HG03442 (cell line): ENCODE data around the gene HOGA1.
"Not testable (repeated sequence)": the region's sequence is repeated elsewhere in the genome, so short reads cannot be mapped to it uniquely, and the experiment has no call there.

ENCODE experiments used
- ATAC-seq: cut with Tn5 transposase; IDR thresholded peaks from one replicate; pipeline ENCODE4 v1.9.1; 2021; ENCODE audit warnings: mild to moderate bottlenecking, moderate library complexity; ENCODE audit not compliant: unreplicated experiment

Gene HOGA1

GRCh38 chr10:97554336-97554735, 29.9 kb upstream of the HOGA1 start:
- ATAC-seq: not testable (repeated sequence)

GRCh38 chr10:97555541-97555940, 28.6 kb upstream of the HOGA1 start:
- not testable (repeated sequence) for ATAC-seq

GRCh38 chr10:97560731-97561381, 23.3 kb upstream of the HOGA1 start:
- ATAC-seq: not testable (repeated sequence)

GRCh38 chr10:97561386-97562077, 22.7 kb upstream of the HOGA1 start:
- not testable (repeated sequence) for ATAC-seq

GRCh38 chr10:97562329-97562728, 21.9 kb upstream of the HOGA1 start:
- ATAC-seq: not testable (repeated sequence)

GRCh38 chr10:97563337-97563736, 20.9 kb upstream of the HOGA1 start:
- ATAC-seq: no peak

- no peak for ATAC-seq
Observed at GRCh38 chr10:97564776-97565175, 19.4 kb upstream of the HOGA1 start.

- no peak for ATAC-seq
Observed at GRCh38 chr10:97566336-97566996, 17.7 kb upstream of the HOGA1 start.

- ATAC-seq: no peak
Observed at GRCh38 chr10:97567891-97568290, 16.3 kb upstream of the HOGA1 start.

GRCh38 chr10:97570146-97570788, 13.9 kb upstream of the HOGA1 start:
- ATAC-seq: no peak

- ATAC-seq: no peak
Observed at GRCh38 chr10:97570789-97571471, 13.3 kb upstream of the HOGA1 start.

GRCh38 chr10:97571622-97572021, 12.6 kb upstream of the HOGA1 start:
- ATAC-seq: no peak

GRCh38 chr10:97572214-97572989, 11.8 kb upstream of the HOGA1 start, which contains the start of gene ANKRD2:
Gene ANKRD2, plus strand, starts transcription at chr10:97572779. Its CDS starts 10 bp downstream, at chr10:97572789.
- peak; percentile 74 for ATAC-seq

- no peak for ATAC-seq
Observed at GRCh38 chr10:97573021-97573420, 11.2 kb upstream of the HOGA1 start.

GRCh38 chr10:97573672-97574071, 10.5 kb upstream of the HOGA1 start:
- no peak for ATAC-seq

- ATAC-seq: no peak
Observed at GRCh38 chr10:97574374-97575126, 9.6 kb upstream of the HOGA1 start.

GRCh38 chr10:97575127-97575668, 9.0 kb upstream of the HOGA1 start:
- ATAC-seq: no peak

- not testable (repeated sequence) for ATAC-seq
Observed at GRCh38 chr10:97576487-97576886, 7.7 kb upstream of the HOGA1 start.

GRCh38 chr10:97577701-97578100, 6.5 kb upstream of the HOGA1 start:
- no peak for ATAC-seq
